AG09309 (cell line): ENCODE data around the gene BACE1.
"Not testable (repeated sequence)": the region's sequence is repeated elsewhere in the genome, so short reads cannot be mapped to it uniquely, and the experiment has no call there.

Experiments used
- DNase-seq: peaks from one replicate; pipeline ENCODE4 v3.0.0-alpha.2; 2010; ENCODE audit warnings: low read depth
- H3K4me3 ChIP-seq: 2 replicates; pipeline ENCODE4 v1.5.1; 2011; ENCODE audit warnings: mild to moderate bottlenecking, low read depth, low read length, moderate library complexity; ENCODE audit not compliant: control insufficient read depth
- TF ChIP-seq, protein P1 (sequence below): IDR thresholded peaks from 2 replicates; pipeline ENCODE4 v1.5.1; 2011; ENCODE audit warnings: mild to moderate bottlenecking, low read depth, low read length, inconsistent platforms; ENCODE audit not compliant: insufficient read depth, control insufficient read depth; ENCODE audit errors: missing control alignments

Gene BACE1

DNA sequence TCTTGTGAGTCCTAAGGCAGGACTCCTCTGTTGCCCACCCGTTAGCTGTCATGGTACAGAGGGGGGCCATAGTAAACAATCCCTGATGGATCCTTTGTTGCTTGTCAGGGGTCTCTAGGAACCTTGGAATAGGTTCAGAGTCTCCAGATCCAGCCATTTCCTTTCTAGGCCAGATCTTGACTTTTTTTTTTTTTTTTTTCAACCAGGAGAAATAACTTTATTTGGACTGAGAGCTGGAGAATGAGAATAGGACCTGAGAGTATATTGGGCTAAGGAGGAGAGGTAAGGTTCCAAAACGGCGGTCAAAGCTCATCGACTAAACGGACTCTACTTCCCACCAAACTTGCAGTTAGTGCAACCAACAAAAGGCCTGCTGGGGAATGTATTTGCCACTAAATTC is 19.3 kb upstream of the BACE1 start:
- TF ChIP-seq, protein P1, sequence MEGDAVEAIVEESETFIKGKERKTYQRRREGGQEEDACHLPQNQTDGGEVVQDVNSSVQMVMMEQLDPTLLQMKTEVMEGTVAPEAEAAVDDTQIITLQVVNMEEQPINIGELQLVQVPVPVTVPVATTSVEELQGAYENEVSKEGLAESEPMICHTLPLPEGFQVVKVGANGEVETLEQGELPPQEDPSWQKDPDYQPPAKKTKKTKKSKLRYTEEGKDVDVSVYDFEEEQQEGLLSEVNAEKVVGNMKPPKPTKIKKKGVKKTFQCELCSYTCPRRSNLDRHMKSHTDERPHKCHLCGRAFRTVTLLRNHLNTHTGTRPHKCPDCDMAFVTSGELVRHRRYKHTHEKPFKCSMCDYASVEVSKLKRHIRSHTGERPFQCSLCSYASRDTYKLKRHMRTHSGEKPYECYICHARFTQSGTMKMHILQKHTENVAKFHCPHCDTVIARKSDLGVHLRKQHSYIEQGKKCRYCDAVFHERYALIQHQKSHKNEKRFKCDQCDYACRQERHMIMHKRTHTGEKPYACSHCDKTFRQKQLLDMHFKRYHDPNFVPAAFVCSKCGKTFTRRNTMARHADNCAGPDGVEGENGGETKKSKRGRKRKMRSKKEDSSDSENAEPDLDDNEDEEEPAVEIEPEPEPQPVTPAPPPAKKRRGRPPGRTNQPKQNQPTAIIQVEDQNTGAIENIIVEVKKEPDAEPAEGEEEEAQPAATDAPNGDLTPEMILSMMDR, result no peak
- H3K4me3 ChIP-seq, result no peak overlapping the region
- DNase-seq, result no peak

DNA sequence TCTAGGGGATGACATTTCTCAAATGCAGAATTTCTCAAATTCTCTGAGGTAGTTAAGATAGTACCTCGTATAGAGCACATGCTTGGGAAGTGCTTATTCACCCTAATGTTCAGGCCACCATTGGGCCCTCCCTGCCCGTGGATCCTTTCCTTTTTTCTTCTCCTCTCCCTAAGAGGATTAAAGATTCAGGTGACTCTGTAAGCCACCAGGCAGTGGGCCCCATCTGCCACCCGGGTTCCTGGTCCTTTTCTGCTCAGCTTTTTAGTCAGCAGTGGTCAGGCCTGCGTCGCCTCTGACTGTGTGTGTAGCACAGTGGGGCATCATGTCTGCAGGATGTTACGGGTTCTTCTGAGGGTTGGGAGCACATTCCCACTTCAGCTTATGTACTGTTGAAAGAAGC is 18.8 kb upstream of the BACE1 start:
- H3K4me3 ChIP-seq, result no peak overlapping the region
- TF ChIP-seq, protein P1, result no peak
- DNase-seq, result no peak

DNA sequence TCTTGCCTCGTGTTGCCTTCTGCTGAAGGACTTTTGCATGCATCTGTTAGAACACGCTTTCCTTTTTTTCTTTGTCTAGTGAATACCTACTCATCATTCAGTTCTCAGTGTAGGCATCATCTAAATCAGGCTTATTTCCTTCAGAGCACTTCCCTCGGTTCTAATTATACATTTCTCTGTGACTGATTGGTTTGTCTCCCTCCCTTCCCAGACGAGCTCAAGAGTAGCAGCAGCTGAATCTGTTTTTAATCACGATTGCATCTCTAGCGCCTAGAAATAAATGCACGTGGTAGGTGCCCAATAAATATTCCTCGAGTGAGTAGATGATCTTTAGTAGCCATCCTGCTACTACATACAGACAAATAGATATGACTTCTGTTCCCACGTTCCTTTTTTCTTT is 17.9 kb upstream of the BACE1 start:
- H3K4me3 ChIP-seq, result no peak overlapping the region
- TF ChIP-seq, protein P1, result no peak
- no peak for DNase-seq

- H3K4me3 ChIP-seq, result no peak overlapping the region
- DNase-seq, result no peak
- TF ChIP-seq, protein P1, result no peak
Measured at GRCh38 chr11:117332843-117333242, 16.8 kb upstream of the BACE1 start.

- DNase-seq, result no peak
- TF ChIP-seq, protein P1, result no peak
Measured at GRCh38 chr11:117328375-117329010, 12.4 kb upstream of the BACE1 start.

DNA sequence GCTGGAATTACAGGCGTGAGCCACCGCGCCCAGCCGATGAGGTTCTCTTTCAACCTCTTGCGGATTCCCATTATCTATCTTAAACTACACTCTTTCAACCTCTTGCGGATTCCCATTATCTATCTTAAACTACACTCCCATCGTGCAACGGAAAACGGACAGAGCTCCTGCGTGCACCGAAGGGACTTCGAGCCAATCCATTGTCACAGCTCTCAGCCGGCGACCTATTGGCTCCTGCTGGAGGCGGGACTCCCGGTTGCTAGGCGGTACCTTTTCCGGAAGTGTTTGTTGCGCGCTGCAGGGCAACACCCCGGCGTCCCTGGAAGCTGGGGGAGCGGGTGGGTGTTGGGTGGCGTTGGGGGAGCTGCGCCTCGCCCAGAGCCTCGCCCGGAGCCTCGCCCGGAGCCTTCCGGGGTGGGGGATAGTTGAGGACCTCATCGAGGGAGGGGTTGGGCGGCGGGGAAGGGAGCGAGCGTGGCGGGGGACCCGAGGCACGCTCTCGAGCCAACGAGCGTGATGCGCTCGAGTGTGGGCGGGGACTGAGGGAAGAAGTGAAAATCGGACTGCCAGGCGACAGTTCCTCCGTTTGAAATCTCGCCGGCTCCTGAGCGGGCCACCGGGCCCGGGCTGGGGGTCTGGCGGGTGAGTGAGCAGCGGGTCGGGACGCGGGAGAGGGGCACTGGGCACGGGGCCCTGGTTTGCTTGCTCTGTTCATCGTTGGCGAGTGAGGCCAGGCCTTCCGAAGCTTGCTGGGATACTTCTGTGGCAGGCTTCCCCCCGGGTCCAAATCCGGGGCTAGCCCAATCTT is 11.7 kb upstream of the BACE1 start, which contains the start of gene CEP164:
Gene CEP164, plus strand, starts transcription at position 288 of the 808 bp plus-strand sequence. CDS start 10,733 bp downstream, outside the sequence.
- TF ChIP-seq, protein P1, result no peak
- DNase-seq, result peak; percentile 88
- peak within 1 kb of the TSS; percentile 78 for H3K4me3 ChIP-seq

More at GRCh38 chr11:117328375-117329010, 12.4 kb upstream of the BACE1 start:
- peak overlapping the region; percentile 78 for H3K4me3 ChIP-seq

GRCh38 chr11:117327255-117327566 is 11.2 kb upstream of the BACE1 start:
- DNase-seq, result not testable (repeated sequence)
- peak overlapping the region; percentile 78 for H3K4me3 ChIP-seq
